GM12878 (cell line): ENCODE results near the gene PC. TPM values are rescaled to one million over a fixed set of nuclear protein-coding genes. Genes with fewer than 3 reads are reported as not detected.

ENCODE experiments used
- ATAC-seq: fragments of 200-7000 bp; cut with Tn5 transposase; 3 replicates; pipeline ENCODE4 v1.9.1; 2020; ENCODE audit warnings: mild to moderate bottlenecking, moderate library complexity
- BruUV-seq: library from RNA; stranded (reverse); fragments of 400-500 nt; replicated peaks from 2 replicates; lab custom pipeline; 2021; lab: Mats Ljungman, UMichigan
- CTCF ChIA-PET: fragments of 300-600 bp; sonication (Branson Sonifier 250); formaldehyde crosslinking; extraction: SDS; loops from one replicate; lab custom pipeline; 2021; ENCODE audit warnings: inconsistent platforms; lab: Yijun Ruan, JAX
- POLR2A ChIA-PET: fragments of 350-600 bp; formaldehyde crosslinking; extraction: SDS; loops from one replicate; lab custom pipeline; 2021; ENCODE audit warnings: inconsistent platforms; lab: Charles Lee
- RAD21 ChIA-PET: fragments of 300-600 bp; sonication (Branson Sonifier 250); formaldehyde crosslinking; loops from one replicate; lab custom pipeline; 2023; ENCODE audit warnings: antibody characterized with exemption; ENCODE audit not compliant: unreplicated experiment; lab: Charles Lee
- SMC1A ChIA-PET: fragments of 300-600 bp; sonication (Branson Sonifier 250); formaldehyde crosslinking; loops from one replicate; lab custom pipeline; 2023; ENCODE audit not compliant: unreplicated experiment, uncharacterized antibody; lab: Charles Lee
- DNase-seq: peaks from one replicate; pipeline ENCODE4 v3.0.0-alpha.2; 2011; ENCODE audit warnings: low read depth, low spot score
- FAIRE-seq: peaks from 3 replicates; lab custom pipeline; 2011; peaks lifted over from hg19 to GRCh38; lab: Jason Lieb, UNC
- H2AFZ ChIP-seq: 2 replicates; pipeline ENCODE4 v1.6.0; 2011; ENCODE audit warnings: low read depth, low read length, control low read depth; ENCODE audit not compliant: control insufficient read depth
- H3K27ac ChIP-seq: 2 replicates; pipeline ENCODE4 v1.5.1; 2011; ENCODE audit warnings: control low read depth; ENCODE audit not compliant: control insufficient read depth, insufficient read depth
- H3K27me3 ChIP-seq, 2 experiments: replicated peaks in 1 of 2; 2 replicates each; pipeline versions ENCODE4 v1.6.0 to v1.6.1; 2011; ENCODE audit warnings: low read length in 1 of 2; ENCODE audit not compliant: control insufficient read depth in 2 of 2, insufficient read depth in 2 of 2
- H3K36me3 ChIP-seq, 2 experiments: 2 replicates each; pipeline ENCODE4 v1.5.1; 2011; ENCODE audit warnings: low read length in 1 of 2; ENCODE audit not compliant: control insufficient read depth in 2 of 2, insufficient read depth in 2 of 2
- H3K4me1 ChIP-seq: 2 replicates; pipeline ENCODE4 v1.6.1; 2011; ENCODE audit warnings: mild to moderate bottlenecking, low read length, moderate library complexity, mixed read lengths; ENCODE audit not compliant: control insufficient read depth, insufficient read depth
- H3K4me2 ChIP-seq: 2 replicates; pipeline ENCODE4 v1.6.0; 2011; ENCODE audit warnings: control low read depth; ENCODE audit not compliant: control insufficient read depth, insufficient read depth
- H3K4me3 ChIP-seq: fragments of 200-600 bp; sonication (generic); 2 replicates; pipeline ENCODE4 v1.5.1; 2016
- H3K79me2 ChIP-seq: 2 replicates; pipeline ENCODE4 v1.6.0; 2011; ENCODE audit warnings: low read length; ENCODE audit not compliant: control insufficient read depth, insufficient read depth
- H3K9ac ChIP-seq: 2 replicates; pipeline ENCODE4 v1.8.0; 2011; ENCODE audit warnings: low read length, control low read depth, mixed read lengths; ENCODE audit not compliant: control insufficient read depth, insufficient read depth
- H3K9me3 ChIP-seq: replicated peaks from 3 replicates; pipeline ENCODE4 v1.5.1; 2011; ENCODE audit warnings: mild to moderate bottlenecking, low read length; ENCODE audit not compliant: control insufficient read depth, insufficient read depth
- H4K20me1 ChIP-seq: 2 replicates; pipeline ENCODE4 v1.6.0; 2011; ENCODE audit not compliant: control insufficient read depth, insufficient read depth
- MAX ChIP-seq: IDR thresholded peaks from 2 replicates; pipeline ENCODE4 v1.6.1; 2012; ENCODE audit warnings: low read depth, low read length, improper control_type of control experiment
- NR2C1 ChIP-seq: fragments of 450-650 bp; IDR thresholded peaks from 2 replicates; pipeline ENCODE4 v1.6.1; 2017; ENCODE audit warnings: antibody characterized with exemption, mild to moderate bottlenecking, moderate library complexity
- PAX5 ChIP-seq: IDR thresholded peaks from 2 replicates; pipeline ENCODE4 v1.6.1; 2011; ENCODE audit warnings: low read depth, low read length, borderline replicate concordance
- PML ChIP-seq: IDR thresholded peaks from 2 replicates; pipeline ENCODE4 v1.6.1; 2012; ENCODE audit warnings: low read length, inconsistent platforms
- POLR2AphosphoS5 ChIP-seq: IDR thresholded peaks from 2 replicates; pipeline ENCODE4 v1.6.1; 2011; ENCODE audit warnings: mild to moderate bottlenecking, low read length, inconsistent platforms
- SIN3A ChIP-seq: IDR thresholded peaks from 2 replicates; pipeline ENCODE4 v1.6.1; 2012; ENCODE audit warnings: low read depth, low read length, improper control_type of control experiment
- SKIL ChIP-seq: fragments of 450-650 bp; IDR thresholded peaks from 2 replicates; pipeline ENCODE4 v1.6.1; 2017; ENCODE audit warnings: mild to moderate bottlenecking, low read depth, inconsistent platforms; ENCODE audit not compliant: poor library complexity, severe bottlenecking
- SP1 ChIP-seq: IDR thresholded peaks from one replicate; pipeline ENCODE4 v1.6.1; 2011; ENCODE audit warnings: low read depth, low read length
- ZBTB4 ChIP-seq: fragments of 450-650 bp; formaldehyde crosslinking; IDR thresholded peaks from 2 replicates; pipeline ENCODE4 v1.4.0; 2022; ENCODE audit warnings: mild to moderate bottlenecking, moderate library complexity
- ZNF217 ChIP-seq: fragments of 450-650 bp; IDR thresholded peaks from 2 replicates; pipeline ENCODE4 v1.6.1; 2017; ENCODE audit warnings: antibody characterized with exemption, mild to moderate bottlenecking
- WGBS: methylation state at CpG from one replicate; pipeline ENCODE4 v1.1.6; 2016; ENCODE audit warnings: low lambda C conversion rate; ENCODE audit not compliant: insufficient replicate concordance, insufficient coverage; ENCODE audit errors: missing lambda C conversion rate; 5-methylcytosine and 5-hydroxymethylcytosine counted together
- in situ Hi-C: fragments of 300-500 bp; cut with MboI; formaldehyde crosslinking; loops from 9 replicates; pipeline ENCODE4 v1.14.3; 2018; ENCODE audit warnings: mixed read lengths
- intact Hi-C: fragments of 100-400 bp; cut with micrococcal nuclease; formaldehyde crosslinking; loops from one replicate; pipeline ENCODE4 v1.14.2; 2022; ENCODE audit not compliant: unreplicated experiment
- polyA plus RNA-seq, 11 experiments: library from polyadenylated mRNA; depleted of rRNA in 4 of 11; unstranded in 6 of 11; stranded (reverse) in 5 of 11; fragments of >200 nt; fragmentation: Nextera tagmentation in 4 of 11; fragmentation: Illumina TruSeq in 1 of 11; extraction: Ambion mirVana in 4 of 11; extraction: Trizol in 1 of 11; gene quantifications; 1 replicate in 1 of 11; 2 replicates in 10 of 11; pipeline versions ENCODE4 v1.2.1 to v1.2.3, GENCODE V29; 2011 to 2016; ENCODE audit warnings: inconsistent platforms in 2 of 11, missing spikeins in 2 of 11, low read depth in 1 of 11
- total RNA-seq, 4 experiments: library from RNA; depleted of rRNA in 3 of 4; stranded (reverse); fragments of >200 nt in 3 of 4; fragmentation: Illumina TruSeq in 1 of 4; extraction: Trizol in 1 of 4; gene quantifications; 2 replicates each; pipeline versions ENCODE4 v1.2.1 to v1.2.3, GENCODE V29; 2013 to 2021
- TF ChIP-seq, protein P1 (sequence below): fragments of 450-650 bp; IDR thresholded peaks from 2 replicates; pipeline ENCODE4 v1.6.1; 2017; ENCODE audit warnings: mild to moderate bottlenecking, moderate library complexity
- TF ChIP-seq, protein P2 (sequence below): IDR thresholded peaks from 2 replicates; pipeline ENCODE4 v1.6.1; 2011; ENCODE audit warnings: borderline replicate concordance, low read depth, mild to moderate bottlenecking, moderate library complexity, mixed read lengths, low read length; ENCODE audit not compliant: insufficient read depth; ENCODE audit errors: extremely low read length

Gene PC
- total and polyA plus RNA-seq, 10 of the 15 experiments (the other 5 are each of a cell fraction or from before 2014, with no cell fraction given), result 0.22 to 10.3 (median 4.5) TPM

GRCh38 chr11:66869567-66869870 lies 88.7 kb downstream of the PC start:
- H3K27ac ChIP-seq, result no peak overlapping the region
- POLR2A ChIA-PET, result no interaction called here
- H3K9me3 ChIP-seq, result no peaks in the 10 kb centered on the region
- no TSS peak for BruUV-seq
- RAD21 ChIA-PET, result no interaction called here
- no peak for FAIRE-seq
- in situ Hi-C loops (no loop called here), intact Hi-C loops (no loop called here)
- no peak for DNase-seq
- SMC1A ChIA-PET, result interaction anchor here (0.9 kb wide), 1 partner anchor 35 kb away, joined by 3 read pairs; no protein-coding TSS in a partner anchor
- CTCF ChIA-PET, result interaction anchor here (1.2 kb wide), 1 partner anchor 26 kb away, joined by 3 read pairs; the partner anchor contains the start of gene RCE1
- TF ChIP-seq PAX5, result no peak
- TF ChIP-seq ZBTB4, result no peak
- no peak for TF ChIP-seq MAX
- TF ChIP-seq, protein P1, sequence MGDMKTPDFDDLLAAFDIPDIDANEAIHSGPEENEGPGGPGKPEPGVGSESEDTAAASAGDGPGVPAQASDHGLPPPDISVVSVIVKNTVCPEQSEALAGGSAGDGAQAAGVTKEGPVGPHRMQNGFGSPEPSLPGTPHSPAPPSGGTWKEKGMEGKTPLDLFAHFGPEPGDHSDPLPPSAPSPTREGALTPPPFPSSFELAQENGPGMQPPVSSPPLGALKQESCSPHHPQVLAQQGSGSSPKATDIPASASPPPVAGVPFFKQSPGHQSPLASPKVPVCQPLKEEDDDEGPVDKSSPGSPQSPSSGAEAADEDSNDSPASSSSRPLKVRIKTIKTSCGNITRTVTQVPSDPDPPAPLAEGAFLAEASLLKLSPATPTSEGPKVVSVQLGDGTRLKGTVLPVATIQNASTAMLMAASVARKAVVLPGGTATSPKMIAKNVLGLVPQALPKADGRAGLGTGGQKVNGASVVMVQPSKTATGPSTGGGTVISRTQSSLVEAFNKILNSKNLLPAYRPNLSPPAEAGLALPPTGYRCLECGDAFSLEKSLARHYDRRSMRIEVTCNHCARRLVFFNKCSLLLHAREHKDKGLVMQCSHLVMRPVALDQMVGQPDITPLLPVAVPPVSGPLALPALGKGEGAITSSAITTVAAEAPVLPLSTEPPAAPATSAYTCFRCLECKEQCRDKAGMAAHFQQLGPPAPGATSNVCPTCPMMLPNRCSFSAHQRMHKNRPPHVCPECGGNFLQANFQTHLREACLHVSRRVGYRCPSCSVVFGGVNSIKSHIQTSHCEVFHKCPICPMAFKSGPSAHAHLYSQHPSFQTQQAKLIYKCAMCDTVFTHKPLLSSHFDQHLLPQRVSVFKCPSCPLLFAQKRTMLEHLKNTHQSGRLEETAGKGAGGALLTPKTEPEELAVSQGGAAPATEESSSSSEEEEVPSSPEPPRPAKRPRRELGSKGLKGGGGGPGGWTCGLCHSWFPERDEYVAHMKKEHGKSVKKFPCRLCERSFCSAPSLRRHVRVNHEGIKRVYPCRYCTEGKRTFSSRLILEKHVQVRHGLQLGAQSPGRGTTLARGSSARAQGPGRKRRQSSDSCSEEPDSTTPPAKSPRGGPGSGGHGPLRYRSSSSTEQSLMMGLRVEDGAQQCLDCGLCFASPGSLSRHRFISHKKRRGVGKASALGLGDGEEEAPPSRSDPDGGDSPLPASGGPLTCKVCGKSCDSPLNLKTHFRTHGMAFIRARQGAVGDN, result no peak
- no peak for TF ChIP-seq POLR2AphosphoS5
- no peak for TF ChIP-seq PML
- TF ChIP-seq SKIL, result no peak
- TF ChIP-seq, protein P2, sequence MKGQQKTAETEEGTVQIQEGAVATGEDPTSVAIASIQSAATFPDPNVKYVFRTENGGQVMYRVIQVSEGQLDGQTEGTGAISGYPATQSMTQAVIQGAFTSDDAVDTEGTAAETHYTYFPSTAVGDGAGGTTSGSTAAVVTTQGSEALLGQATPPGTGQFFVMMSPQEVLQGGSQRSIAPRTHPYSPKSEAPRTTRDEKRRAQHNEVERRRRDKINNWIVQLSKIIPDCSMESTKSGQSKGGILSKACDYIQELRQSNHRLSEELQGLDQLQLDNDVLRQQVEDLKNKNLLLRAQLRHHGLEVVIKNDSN, result no peak
- no peak for TF ChIP-seq ZNF217
- no peak for TF ChIP-seq NR2C1
- no peak for TF ChIP-seq SP1
- no peak for TF ChIP-seq SIN3A
- 73% methylated on average over 9 of the region's 9 CpGs for WGBS
- no peaks in the 10 kb centered on the region for H3K79me2 ChIP-seq
- no peak overlapping the region for H3K4me2 ChIP-seq
- peaks cover 11% of the 10 kb centered on the region for H3K4me1 ChIP-seq
- H3K27me3 ChIP-seq, result no peaks in the 10 kb centered on the region
- ATAC-seq, result no peak
- no peak overlapping the region for H3K4me3 ChIP-seq
- no peak overlapping the region for H2AFZ ChIP-seq
- no peaks in the 10 kb centered on the region for H3K36me3 ChIP-seq
- H3K9ac ChIP-seq, result no peak overlapping the region
- no peaks in the 10 kb centered on the region for H4K20me1 ChIP-seq
